GM21423 (cell line): ENCODE measurements around the gene CACNA1G.

Experiments used
- ATAC-seq: cut with Tn5 transposase; IDR thresholded peaks from one replicate; pipeline ENCODE4 v1.9.1; 2021; ENCODE audit warnings: mild to moderate bottlenecking, moderate library complexity; ENCODE audit not compliant: unreplicated experiment

The CACNA1G gene

DNA sequence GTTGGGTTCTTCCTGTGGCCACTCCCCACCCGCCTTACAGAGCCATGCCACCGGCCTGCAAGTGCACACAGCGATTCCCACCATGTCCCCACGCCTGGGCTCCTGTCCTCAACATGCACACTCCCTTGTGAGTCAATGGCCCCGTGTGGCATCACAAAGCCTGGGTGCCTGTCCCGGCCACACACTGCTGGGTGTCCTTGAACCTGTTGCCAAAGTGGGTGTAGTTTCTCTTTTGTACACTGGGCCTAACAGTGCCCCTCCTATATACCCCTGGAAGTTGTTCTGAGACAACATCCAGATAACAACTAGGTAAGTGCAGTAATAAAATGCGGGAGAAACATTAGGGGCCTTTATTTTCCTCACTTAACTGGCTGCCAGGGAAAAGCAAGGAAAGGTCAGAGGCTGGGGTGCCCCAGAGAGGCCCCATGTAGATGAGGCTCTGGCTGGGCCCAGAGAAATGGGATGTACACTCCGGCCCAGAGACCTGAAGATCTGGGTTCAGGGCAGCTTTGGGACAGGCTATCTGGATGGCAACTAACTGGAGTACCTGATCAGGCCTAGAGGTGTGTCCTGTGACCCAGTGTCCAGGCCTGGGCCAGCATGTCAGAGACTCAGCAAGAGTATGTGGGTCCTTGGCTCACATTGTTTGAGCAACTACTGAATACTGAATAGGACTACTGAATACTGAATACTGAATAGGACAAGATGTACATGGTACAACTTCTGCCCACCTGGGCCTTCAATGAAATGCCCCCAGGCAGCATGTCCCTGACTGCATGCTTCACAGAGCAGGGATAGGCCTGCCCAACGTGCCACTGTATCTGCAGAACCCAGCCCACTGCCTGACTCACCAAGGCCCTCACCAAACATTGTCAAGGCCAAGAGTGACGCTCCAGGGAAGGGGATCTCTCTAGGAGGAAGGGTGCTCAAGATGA, 82.5 kb downstream of the CACNA1G start:
- no peak for ATAC-seq

DNA sequence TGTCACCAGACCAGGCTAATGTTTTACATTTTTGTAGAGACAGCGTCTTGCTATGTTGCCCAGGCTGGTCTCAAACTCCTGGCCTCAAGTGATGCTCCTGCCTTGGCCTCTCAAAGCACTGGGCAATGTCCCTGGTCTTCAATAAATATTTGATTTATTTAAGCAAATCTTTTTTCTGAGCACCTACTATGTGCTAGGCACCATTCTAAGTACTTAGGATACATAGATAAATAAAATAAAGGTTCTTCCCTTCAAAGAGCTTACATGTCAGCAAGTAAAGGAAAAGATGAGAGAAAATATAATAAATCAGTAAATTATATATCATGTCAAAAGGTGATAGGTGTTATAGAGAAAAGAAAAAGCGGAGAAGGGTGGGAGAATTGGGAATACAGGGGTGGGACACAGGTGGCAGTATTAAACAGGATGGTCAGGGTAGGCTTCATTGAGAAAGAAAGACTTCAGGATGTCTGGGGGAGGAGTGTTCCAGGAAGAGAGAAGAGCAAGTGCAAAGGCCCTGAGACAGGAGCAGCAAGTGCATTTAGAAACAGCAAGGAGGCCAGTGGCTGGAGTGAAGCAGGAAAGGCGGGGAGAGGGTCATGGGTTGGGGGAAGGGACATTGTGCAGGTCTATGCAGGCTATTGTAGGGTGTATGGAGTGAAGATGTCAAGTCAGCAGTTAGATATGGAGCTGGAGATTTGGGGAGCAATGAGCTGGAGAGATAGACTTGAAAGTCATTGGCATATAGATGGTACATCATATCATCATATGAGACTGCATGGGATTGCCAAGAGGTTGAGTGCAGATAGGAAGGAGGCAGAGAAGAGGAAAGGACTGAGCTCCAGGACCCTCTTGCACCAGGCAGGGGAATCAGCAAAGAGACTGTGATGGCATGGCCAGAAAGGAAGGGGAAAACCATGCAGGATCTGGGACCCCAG, 85.5 kb downstream of the CACNA1G start:
- ATAC-seq = no peak

DNA sequence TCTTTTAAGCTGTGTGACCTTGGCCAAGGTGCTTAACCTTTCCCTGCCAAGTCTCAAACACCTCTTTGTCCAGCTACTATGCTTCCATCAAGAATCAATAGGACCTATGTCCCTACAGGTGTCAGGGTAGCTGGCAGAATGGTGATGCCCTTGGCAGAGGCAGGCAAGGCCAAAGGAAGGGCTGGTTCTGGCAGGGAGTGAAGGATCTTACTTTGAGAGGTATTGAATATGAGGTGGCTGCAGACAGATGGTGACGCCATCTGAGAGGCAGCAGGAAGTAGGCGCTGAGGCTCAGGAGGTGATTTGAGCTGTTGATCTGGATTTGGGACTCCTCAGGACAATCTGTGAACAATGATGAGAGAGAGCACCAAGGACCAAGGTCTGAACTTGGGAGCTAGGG, 86.7 kb downstream of the CACNA1G start:
- no peak for ATAC-seq

DNA sequence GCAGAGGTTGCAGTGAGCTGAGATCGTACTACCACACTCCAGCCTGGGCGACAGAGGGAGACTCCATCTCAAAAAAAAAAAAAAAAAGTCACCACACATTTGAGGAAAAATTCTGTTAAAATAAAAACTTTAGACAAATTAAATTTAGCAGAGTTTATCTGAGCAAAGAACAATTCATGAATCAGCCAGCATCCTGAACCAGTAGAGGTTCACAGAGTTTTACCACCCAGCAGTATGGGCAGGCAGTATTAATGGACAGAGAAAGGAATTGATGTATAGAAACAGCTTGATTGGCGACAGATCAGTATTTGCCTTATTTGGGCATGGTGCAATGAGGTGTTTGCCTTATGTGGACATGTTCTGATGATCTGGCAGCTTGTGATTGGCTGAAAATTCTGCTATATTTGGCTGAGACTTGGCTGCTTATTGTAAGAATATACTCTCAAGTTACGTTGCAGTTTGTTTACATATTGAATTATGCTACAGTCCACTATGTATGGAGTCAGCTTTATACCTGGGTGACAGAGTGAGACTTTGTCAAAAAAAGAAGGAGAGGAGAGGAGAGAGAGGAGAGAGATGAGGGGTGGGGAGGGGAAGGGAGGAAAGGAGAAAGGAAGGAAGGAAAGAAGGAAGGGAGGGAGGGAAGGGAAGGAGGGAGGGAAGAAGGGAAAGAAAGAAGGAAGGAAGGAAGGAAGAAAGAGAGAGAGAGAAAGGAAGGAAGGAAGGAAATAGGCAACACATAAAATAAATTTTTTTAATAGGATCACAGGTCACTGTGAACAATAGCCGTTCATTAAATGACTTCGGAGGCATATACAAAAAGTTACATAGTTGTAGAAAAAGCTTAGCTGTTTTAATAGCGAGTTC, 88.8 kb downstream of the CACNA1G start:
- no peak for ATAC-seq

DNA sequence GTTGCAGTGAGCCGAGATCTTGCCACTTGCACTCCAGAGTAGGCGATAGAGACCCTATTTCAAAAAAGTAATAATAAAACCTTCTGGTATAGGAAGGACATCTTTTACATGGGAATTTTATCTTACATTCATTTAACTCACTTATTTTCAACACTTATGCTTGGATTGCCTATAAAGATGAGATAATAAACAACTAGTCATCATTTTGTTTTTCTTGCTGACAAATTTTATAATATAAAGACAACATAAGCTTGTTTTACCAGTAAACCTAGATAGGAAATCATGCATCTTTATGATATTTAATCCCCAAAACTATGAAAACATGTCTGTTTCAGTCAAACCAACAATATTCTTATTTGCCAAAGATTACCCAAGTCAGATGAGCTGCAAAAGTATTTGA, 91.1 kb downstream of the CACNA1G start:
- no peak for ATAC-seq

DNA sequence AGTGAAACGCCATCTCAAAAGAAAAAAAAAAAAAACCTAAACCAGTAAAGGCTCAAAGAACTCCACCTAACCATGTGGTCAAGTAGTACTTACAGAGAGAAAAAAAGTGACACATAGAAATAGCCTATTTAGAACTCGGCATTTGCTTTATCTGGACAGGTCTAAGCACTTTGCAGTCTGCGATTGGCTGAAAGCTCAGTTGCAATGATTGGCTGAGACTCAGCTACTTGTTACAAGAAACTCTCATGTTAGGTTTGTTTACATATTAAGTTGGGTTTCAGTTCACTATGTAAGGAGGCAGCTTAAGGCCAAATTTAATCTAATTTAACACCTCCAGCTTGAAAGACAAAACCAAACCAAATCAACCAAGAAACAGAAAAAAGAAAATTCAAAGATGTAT, 93.2 kb downstream of the CACNA1G start:
- no peak for ATAC-seq

DNA sequence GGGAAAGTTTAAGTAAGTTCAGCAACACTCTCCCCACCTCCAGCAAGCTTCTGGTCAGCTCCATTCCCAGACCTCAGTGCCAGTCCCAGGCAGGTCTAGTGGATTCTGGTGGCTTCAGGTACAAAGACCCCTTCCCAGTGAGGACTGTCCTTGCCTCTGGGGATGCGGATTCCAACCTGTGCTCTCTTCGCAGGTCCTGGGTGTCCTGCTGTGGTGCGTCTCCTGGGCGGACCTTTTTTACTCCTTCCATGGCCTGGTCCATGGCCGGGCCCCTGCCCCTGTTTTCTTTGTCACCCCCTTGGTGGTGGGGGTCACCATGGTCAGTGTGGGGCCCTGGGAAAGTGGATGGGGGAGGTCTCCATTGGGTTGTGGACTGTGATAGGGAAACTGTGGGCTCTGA, 96.0 kb downstream of the CACNA1G start:
- no peak for ATAC-seq

DNA sequence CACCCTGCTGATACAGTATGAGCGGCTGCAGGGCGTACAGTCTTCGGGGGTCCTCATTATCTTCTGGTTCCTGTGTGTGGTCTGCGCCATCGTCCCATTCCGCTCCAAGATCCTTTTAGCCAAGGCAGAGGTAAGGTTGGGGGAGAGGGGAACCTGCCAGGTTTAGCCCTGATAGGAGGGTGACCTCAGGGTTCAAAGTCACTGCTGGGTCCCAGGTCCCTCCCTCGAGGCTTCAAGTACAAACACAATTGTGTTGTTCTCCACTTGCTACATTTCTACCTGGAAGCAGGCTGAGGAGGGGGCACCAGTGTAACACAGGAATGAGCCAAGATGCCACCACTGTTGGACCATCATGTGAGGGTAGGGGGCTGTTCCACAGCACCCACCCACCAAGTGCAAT, 96.5 kb downstream of the CACNA1G start:
- ATAC-seq = no peak

DNA sequence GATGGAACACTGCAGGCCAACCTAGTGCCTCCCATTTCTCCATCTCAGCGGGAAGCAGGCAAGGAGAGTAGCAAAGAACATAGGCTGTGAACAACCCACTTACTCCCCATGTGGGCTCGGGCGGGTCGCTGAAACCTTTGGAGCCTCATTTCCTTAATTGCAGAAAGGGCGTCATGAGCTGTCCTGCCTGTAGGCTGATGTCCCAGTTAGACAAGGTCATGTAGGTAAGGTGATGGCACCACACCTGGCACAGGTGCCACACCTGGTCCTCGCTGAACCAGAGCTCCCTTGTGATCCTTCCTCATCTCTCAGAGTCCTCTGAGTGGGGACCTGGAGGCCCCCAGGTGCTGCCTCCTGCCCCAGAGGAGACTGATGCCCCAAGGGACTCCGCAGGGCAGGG, 97.1 kb downstream of the CACNA1G start:
- ATAC-seq = no peak

DNA sequence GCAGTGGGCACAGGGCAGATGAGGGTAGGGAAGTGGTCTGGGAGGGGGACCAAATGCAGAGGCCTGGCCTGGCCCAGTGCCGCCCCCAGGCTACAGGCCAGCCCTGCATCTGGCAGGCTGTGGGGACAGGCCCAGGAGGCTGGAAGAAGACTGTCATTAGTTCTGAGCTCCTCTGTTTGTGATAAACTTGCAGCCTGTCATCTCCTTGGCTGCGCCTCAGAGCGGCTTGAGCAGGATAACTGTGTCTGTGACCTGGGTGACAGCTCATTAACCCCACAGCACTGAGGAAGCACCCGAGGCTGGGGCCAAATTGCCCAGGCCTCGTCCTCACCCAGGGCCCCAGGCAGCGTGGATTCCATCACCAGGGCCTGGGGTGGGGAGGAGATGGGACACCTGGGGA, 98.1 kb downstream of the CACNA1G start:
- ATAC-seq = no peak

DNA sequence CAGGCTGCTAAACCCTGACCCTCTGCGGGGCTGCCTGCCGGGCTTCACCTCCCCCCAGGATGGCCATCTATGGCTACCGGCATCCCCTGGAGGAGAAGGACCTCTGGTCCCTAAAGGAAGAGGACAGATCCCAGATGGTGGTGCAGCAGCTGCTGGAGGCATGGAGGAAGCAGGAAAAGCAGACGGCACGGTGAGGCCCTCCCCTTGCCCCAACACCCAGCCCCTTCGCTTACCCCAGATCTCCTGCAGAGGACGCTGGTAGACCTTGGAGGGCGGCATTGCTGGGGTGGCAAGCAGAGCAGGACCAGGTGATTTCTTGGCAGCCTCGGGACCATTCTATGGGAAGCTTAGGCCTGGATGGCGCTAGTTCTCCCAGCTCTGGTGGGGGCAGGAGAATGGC, 98.7 kb downstream of the CACNA1G start:
- no peak for ATAC-seq

DNA sequence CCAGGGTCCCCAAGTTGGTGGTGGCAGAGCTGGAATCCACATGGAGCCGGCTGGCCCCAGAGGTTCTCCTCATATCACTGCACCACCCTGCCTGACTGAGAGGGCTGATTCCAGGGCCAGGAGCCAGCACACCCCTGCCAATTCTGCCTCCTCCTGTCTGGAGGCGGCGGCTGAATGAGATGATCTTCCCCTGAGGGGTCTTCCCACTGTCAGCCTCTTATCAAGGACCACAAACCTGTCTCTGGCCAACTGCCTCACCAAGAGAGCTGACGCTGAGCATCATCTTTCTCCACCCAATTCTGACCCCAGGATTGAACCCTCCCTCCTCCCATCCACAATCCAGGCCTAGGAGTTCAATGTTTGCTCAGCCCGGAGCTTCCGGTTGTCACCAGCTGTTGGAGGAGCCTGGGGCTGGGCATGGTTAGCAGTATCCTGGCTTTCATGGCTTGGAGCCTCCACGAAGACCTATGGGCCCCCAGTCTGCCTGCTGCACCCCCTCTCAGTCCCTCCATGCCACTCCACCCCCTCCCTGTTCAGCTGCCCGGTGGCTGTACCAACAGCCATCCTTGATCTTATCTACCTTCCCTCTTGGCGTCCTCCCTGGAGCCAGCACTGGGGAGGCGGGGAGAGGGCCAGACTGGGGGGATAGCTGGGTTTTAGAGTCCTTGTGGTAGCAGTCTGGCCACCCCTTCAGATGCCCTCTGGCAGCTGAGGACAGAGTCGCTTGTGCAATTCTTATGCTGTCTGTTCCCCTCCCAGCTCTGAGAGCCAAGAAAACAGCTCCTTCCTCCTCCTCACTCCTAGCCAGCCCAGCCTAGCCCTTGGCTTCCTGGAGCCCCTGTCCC, 99.7 kb downstream of the CACNA1G start:
- no peak for ATAC-seq

DNA sequence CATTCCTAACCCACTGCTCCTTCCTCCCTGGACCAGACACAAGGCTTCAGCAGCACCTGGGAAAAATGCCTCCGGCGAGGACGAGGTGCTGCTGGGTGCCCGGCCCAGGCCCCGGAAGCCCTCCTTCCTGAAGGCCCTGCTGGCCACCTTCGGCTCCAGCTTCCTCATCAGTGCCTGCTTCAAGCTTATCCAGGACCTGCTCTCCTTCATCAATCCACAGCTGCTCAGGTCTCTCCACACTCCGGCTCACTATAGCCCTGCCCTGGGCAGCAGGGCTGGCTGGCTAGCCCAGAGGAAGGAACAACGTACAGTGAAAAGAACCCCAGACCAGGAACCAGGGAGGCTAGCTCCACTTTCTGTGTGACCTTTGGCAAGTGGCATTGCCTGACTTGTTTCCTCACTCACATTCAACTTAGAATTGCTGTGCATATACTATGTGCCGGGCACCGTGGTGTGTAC, 100.4 kb downstream of the CACNA1G start:
- ATAC-seq = no peak

DNA sequence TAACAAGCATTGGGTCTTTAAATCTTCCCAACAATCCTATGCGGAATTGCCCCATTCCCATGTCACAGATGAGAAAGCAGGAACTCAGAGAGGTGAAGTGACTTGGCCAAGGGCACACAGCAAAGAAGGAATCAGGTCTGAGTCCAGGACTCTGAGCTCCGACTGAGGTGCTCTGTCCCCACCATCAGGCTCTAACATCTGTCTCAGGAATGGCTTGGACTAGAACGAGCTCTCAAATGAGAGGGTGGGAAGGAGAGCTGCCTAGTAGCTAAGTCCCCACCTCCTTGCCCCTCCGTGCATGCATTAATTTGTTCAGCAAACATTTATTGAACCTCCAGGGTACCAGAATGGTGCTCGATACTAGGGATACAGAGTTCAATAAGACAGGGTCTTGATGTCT, 100.8 kb downstream of the CACNA1G start:
- ATAC-seq = no peak

DNA sequence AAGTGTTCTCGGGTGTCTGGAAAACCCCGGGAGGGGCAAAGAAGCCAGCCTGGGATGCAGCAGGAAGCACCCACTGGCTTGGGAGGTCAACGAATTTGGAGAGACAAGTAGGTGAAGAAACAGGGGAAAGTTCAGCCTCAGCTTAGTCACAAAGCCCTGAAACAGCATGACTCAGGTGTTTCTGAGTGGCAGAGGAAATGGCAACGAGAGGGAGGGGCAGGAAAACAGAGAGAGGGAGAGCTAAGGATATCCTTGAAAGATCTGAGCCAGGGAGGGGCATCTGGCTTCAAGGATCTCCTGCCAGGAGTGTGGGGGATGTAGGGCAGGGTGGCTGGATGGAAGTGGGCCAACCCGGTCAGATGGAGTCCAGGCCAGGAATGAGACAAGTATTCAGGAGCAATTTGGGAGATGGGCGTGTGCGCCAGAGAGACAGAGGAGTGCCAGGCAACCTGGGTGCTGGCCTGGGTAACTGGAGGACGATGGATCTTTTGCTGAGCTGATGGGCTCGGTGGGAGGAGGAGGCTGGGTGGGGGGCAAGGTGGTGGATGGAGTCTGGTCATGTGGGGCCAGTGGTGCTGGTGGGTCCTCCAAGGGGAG, 101.4 kb downstream of the CACNA1G start:
- no peak for ATAC-seq

DNA sequence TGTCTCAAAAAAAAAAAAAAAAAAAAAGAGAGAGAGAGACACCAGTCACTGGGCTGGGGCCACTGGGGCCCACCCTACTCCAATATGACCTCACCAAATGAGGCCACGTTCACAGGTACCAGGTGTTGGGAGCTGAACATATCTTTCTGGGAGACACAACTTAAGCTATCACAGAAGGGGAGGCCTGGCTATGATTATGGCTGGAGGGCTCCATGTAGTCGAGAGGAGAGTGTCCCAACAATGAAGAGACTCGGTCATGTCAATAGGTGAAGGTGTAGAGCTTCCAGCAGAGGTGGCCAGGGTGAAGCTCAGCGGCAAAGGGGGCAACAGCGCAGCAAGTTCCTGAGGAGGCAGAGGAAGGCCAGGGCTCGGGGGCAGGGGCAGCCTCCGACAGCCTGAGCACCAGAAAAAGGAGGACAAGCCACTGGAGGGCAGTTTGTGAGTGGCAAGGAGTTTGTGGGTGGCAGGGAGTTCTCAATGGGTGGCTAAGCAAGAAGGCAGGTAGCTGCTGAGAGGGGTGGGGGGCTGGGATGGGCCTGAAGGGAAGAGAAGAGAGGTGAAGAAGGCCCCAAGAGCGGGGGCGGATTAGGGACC, 102.2 kb downstream of the CACNA1G start:
- no peak for ATAC-seq

DNA sequence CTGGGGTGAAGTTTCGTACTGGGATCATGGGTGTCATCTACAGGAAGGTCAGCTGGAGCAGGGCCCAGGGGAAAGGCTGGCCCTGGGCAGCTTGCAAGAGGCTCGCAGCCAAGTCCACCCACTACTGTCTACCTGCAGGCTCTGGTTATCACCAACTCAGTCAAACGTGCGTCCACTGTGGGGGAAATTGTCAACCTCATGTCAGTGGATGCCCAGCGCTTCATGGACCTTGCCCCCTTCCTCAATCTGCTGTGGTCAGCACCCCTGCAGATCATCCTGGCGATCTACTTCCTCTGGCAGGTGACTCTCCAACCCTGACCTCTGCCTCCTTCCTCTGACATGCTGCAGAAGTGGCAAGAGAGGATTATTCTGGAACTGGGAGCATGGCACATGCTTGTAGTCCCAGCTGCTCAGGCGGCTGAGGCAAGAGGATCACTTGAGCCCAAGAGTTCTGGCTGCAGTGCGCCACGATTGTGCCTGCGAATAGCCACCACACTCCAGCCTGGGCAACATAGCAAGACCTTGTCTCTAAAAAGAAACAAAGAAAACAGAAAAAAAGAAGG, 103.4 kb downstream of the CACNA1G start:
- no peak for ATAC-seq

DNA sequence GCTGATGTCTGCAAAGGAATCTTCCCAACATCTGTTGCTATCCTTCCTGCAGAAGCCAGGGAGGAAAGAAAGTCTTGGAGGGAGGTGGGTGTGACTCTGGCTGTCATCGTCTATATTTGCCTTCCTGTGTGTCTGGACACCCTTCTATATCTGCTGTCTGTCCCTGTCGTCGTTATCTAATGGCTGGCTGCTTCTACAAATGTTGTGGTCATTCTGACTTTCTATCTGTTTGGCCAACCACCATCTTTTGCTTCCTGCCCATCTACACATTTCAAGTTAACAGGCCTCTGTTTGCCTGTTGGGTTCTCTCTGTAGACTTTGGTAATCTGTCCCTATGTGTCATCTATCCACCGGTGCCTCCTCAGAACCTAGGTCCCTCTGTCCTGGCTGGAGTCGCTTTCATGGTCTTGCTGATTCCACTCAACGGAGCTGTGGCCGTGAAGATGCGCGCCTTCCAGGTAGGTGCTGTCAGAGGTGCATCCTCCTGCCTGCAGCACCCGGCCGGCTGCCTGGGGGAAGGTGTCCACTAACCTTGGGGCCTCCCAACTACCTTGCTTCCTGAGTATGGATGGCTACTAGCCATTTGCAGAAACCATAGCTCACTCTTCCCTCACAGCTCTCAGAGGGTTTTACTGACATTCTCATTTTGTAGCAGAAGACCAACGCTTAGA, 104.4 kb downstream of the CACNA1G start:
- no peak for ATAC-seq
